NCI-H510A treated with DMSO at 0.1 percent for 48 hours (cell line): ENCODE data around the gene PTPN3.

Experiments used
- DNase-seq: peaks from one replicate; lab custom pipeline; 2025; lab: John Stamatoyannopoulos, UW

PTPN3 gene

DNA sequence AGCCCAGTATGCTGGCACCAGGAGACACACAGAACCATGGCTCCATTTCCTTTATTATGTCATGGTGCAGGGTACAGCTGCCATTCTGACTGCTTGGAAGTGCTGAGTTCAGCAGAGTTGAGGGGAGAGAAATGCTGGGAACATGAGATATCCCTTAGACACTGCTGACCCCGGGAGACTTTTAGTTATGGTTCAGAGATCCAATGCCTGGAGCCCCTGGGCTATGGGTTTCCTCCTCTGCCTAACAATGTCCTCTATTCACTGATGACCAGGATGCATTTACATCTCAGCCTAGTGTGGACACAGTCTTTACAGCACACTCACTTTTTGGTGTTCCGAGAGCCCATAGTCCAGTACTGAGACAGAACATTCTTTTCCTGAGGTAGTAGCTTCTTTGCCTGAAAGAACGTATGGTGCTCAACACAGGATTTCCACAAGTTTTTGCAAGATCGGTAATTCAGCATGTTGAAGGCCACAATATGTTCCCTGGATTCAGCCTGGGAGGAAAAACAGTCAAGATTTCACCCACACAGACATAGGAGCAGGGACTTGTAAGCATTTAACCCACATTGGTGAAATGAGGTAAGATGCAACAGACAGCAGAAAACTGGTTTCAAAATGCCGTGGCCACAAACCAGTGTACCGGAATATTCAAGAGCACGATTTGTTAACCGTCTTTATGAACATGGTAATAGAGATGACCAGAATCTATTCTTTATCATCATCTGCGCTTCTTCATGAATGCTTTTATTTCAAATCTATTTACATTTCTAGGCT, 71.3 kb downstream of the PTPN3 start:
- DNase-seq, result no peak

DNA sequence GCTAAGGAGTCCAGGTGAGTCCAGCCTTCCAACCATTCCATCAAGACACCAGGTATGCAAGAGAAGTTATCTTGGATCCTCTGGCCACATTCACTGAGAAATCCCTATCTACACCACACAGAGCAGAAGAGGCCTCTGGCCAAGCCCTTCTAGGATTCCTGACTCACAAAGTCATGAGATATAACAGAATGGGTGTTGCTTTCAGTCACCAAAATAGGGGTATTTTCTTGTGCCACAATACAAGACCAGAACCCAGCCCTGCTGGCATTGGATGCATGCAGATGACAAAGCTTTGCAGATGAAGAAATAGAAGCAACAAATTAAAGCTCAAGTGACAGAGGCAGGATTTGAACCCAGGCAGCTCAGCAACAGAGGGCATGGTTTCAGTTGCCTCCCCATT, 73.5 kb downstream of the PTPN3 start:
- DNase-seq, result no peak

DNA sequence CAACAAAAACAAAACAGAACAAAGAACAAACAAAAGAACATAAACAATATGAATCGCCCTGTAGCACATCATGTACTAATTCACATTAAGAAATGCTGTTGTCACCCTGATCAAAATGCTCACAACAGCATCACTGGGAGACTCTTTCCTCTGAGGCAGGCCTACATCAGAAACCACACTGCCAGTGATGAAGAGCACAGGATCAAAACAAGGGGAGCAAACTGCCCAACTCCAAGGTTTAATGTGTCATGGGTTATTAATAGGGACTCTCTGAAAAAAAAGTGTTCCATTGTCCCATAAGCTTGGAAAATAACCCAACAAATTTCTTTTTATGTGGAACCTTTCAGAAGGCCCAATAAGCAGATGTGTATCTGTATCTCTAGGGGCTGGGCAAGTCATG, 74.2 kb downstream of the PTPN3 start:
- no peak for DNase-seq

DNA sequence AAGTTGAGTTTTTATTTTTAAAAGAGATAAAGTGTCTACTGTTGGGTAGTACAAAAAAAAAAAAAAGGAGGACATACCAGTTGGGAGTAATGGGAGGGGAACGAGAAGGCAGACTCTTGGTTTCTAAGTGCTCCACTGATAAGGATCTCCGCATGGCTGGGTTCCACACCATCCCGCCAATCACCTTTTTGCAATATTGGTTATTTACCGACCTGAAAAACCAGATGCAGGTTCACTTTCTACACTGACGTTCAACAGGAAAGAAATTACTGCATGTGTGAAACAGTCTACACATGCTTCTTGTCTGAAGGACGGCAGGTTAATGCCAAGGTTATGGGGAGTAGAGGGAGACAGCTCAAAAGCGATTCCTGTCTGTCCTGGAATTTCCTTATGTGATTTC, 75.5 kb downstream of the PTPN3 start:
- no peak for DNase-seq

DNA sequence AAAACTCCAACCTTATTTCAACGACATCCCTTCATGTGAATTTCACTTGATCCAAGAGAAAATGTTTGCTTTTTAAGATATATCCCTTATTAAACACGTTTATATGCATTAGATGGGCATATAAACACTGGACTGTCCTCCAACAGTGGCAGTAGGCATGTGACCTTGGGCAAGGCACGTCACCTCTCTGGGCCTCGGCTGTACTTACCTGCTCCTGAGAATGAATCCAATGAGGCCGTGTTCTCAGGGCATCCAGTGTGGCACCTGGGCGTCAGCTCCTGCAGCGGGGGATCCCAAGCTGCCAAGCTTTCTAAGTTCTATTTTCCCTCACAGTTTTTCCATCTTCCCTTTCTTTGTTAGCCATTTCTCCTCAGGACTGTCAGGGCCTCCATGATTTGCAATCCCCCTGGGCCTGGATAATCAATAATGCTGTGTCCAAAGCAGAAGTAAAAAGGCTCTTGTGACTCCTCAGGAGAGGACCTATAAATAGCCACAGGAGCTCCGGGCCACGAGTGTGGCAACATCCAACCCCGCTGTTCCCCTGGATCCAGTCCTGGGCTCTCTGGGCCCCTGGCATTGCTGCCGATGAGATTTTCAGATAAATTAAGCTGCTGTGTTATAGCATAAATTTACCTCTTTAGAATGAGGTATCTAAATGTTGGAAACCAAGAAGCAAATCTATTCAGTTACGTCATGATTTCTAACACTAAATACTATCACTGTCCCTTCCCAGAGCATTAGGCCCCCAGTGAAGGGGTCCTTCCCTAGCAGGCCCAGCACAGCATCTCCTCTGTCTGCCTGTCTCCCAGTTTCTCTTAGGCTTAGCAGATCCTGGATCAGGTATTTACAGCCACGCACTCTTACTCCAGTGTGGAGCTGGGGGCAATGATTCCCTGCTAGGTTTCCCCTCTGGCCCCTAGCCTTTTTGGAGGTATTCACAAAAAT, 76.8 kb downstream of the PTPN3 start:
- no peak for DNase-seq

DNA sequence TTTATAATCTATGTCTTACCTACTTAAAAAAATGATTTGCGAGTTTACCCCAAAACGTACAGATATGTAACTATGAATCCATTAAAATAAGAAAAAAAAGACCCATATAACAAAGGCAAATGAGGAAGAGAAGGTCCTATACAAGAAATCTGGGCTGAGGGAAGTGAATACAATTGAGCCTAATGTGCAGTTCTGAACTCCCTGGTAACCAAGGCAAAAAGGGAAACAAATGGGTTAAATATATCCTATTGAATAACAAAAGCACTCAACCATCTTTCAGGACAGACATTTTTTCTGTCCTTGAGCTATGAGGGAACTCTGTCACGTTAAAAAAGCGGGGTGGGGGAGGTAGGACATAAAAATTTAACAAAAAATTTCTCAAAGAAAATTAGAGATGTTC, 78.6 kb downstream of the PTPN3 start:
- no peak for DNase-seq

DNA sequence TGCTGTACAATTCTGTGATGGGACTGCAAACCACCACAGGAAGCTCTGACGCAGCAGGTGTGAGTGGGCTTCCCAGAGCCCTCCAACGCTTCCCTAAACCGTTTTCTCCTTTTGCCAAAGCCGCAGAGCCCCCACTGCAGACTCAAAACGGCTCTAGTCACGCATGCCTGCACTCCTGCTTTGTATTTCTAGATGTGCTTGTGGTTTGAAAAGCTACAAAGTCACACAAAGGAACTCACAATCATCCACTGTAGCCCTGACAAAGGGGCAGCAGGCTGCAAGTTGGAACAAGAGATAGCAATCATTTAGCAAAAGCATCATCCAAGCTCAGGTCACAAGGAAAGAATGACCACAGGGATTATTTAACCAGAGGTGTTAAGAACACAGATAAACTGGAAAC, 79.3 kb downstream of the PTPN3 start:
- no peak for DNase-seq

DNA sequence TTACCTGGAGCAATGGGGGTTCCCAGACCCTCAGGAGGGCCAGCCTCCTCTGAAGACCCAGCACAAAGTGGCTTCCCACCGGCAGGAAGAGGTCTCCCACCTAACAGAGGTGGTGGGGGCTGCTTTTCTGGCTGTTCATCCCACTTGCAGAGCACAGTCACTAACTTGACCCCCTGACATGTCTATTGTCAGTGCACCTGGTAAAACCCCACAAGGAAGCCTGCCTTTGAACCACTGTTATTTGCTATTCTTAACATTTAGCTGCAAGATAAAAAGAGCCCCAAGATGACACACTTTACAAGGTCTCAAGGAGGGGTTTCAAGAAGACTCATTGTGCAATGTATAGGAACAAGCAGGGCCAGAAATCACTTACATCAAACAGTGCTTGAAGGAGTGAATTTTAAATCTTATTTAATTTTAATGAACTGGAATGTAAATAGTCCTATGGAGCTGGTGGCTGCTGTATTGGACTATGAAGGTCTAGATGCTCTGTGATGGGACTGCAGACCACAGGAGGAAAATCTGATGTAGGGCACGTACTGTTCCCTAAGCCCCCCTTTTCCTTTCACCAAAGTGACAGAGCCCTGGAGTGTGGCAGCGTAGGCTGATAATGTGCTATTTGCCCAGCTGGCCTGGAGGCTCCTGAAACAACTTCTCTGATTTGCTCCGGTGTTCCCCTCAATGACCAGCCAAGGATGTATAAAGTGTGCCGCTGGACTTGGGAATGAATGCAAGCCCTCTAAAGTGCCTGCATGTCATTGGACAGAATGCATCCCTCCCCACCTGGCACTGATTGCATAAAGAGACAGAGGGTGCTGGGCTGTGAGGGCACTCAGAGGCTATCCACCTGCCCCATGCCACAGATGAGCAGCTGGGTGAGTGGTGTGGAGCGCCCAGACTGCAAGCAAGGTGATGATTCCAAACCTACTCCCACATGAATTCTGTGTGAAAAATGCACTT, 80.2 kb downstream of the PTPN3 start:
- DNase-seq, result peak; percentile 12

DNA sequence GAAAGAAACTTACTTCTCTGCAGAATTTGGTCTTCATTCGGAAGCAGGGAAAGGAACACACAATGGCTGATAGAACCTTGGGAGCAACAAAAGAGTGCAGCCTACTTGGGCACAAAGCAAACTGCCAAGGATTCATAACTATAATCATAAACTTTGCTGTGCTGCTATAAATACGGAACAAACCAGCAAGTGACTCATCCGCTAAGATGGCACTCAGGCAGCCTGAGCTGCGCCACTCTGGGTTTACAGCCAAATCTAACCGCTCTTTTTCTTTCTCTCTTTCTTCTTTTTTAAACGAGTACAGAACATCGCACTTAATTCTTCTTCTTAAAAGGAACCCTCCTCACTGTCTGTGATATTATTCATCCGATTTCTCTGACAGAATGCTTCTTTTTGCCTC, 81.1 kb downstream of the PTPN3 start:
- no peak for DNase-seq

DNA sequence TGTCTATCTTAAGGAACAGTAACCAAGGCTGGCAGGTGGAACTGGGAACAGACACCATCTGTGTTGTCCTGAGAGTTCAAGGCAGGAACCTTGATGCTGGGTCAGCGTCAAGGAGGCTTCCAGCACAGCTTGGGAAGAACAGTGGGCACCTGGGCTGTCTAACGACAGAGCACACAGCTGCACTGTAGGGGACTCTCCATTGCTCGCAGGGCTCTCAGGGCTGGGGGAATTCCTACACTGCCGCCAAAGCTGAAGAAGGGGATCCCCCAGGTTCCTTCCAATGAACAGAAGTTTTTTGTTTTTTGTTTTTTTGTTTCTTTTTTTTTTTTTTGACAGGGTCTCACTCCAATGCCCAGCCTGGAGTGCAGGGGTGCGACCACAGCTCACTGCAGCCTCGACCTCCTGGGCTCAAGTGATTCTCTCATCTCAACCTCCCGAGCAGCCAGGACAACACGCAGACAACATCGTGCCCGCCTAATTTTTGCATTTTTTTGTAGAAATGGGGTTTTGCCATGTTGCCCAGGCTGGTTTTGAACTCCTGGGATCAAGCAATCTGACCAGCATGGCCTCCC, 81.9 kb downstream of the PTPN3 start:
- no peak for DNase-seq

DNA sequence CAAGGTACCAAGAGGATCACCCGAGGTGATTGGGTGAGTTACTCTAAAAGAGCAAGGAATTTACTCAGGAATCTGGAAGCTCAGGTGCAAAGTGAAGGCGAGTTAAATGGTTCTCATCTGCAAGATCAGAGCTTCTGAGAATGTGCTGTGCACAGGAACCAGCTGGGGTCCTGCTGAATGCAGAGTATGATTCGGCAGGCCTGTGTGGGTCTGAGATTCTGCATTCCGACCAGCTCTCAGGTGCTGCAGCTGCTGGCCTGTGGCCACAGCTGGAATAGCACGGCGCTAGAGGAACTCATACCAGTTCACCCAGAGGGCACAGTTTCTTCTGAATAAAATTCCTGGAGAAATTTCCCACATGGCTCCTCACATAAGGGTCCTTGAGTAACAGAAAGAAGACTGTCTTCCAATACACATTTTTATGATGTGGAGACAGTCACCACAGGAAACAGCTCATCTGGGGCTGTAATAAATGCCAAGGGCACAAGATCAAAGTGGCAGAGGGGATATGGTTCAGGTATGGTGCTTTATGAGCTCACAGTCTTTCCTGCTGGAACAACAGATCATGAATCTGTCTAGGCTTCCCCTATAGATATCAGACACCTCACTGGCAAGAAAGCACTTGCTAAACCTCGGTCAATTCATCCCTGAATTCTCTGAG, 83.9 kb downstream of the PTPN3 start:
- no peak for DNase-seq

DNA sequence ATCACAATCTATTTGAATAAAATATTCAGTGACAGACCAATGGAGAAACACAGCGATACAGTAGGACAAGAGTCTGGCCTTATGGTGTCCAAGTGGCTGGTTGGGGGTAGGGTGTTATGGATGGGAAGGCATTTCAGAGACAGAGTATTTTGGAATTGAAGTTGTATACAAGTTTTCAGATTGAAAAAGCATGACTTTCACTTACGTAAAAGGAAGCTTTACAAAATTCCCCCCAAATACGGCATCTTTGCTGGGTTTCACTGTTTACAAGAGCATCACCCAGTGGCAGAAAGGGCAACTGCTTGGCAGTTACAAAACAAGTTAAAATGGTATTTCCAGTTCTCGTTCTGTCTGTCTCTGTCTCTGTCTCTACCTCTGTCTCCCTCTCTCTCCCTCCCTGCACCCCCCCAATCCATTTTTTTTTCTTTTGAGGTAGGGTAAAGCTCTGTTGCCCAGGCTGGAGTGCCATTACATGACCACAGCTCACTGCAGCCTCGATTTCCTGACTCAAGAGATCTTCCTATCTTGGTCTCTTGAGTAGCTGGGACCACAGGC, 86.2 kb downstream of the PTPN3 start:
- DNase-seq, result no peak

DNA sequence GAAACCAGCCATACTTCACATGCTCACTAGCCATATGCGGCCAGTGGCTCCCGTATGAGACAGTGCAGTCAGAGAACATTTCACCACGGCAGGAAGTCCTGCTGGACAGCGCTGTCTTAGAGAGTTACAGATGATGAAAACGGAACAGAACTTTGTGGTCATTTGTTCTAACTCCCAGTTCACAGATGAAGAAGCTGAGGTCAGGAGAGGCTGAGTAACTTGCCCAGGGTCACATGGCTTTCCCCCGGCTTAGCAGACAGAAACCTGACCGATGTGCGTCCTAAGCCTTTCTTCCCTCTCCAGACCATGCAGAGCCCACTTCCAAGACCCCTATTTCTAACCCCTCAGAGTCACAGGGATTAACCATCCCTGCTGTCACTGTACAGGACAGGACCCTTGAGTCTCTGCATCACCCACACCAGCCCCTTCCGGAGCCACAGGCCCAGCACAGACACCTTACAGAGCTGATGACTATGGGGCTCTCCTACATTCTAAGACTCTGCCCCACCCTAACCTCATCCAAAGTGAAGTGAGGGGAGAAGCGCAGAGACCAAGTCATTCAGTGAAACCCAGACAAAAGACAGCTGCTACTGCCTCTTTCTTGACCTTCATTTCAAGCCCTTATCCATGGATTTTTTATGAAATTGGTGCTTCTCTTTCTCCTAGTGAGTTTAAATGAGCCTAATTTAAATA, 86.9 kb downstream of the PTPN3 start:
- DNase-seq, result no peak

DNA sequence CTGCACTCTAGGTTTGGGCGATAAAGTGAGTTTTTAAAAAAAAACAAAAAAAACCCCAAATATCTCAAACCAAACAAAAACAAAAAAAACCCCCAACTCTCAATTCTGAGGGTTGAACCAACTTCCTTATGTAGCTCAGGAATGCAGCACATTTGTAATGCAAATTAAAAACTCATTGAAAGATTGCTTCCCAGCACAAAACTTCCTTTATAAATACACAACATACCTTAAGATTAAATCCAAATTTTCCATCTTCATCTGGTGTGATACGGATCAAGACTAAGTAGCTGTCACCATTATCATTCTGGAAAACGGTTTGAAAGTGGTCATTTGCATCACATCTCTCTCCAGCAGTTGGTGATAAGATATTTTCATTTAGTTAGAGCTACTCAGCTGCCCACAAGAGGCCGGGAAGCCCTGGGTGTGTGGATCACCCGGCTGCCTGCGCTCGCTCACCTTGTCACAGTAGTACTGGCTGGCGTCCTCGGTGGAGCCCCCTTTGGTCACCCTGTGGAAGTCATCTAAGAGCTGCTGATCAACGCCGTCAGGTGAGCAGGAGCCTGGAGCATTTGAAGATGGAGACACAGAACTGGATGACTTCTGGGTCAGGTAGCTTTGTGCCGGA, 88.2 kb downstream of the PTPN3 start:
- no peak for DNase-seq

DNA sequence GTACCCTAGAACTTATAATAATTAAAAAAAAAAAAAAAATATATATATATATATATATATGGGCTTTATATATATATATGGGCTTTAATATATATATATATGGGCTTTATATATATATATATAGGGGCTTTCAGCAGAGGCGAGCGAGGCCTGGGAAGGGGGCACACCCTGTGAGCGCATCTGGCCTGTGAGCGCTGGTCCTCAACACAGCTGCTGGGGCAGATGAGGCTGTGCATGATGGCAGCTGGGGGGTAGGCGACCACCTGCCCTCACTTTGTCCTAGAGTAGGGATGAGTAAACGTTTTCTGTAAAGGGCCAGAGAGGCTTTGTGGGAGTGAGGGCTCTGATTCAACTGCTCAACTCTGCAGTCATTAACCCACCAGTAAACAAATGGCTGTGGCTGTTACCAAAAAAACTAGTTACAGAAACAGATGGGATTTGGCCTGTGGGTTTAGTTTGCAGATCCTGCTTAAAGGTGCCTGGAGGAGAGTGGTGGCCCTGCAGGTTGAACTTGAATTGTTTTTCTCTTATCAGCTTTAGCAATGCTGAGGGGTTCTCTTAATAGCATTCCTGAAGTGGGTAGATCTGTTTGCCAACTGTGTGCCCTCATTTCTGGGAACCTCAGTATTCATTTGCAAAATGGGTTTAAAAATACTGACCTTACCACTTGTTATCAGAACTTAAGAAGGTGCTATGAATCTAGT, 89.2 kb downstream of the PTPN3 start:
- DNase-seq, result no peak

DNA sequence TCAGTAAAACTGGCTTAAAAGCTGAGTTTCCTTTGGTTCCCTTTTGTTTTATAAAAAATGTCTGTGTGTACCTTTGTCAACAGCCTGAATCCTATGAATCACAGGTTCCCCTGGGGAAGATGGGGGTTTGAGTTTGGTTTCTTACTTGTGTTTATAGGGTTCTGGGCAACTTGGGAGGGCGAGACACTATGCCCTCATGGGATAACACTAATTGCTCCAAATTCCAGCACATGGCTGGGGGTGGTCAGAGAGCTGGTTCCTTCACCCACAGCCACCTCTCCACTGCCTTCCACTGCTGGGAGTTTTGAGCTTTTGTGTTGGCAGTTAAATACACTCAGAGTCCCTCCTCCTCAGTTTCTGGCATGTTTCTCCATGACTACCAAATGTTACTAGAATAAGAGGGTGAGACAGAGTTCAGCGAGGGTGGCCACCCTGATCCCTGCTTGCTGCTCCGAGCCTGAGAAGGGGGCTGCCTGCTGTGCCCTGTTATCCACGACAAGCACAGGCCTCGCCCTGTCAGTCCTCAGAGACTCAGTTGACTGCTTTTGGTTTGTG, 94.3 kb downstream of the PTPN3 start:
- DNase-seq, result no peak

DNA sequence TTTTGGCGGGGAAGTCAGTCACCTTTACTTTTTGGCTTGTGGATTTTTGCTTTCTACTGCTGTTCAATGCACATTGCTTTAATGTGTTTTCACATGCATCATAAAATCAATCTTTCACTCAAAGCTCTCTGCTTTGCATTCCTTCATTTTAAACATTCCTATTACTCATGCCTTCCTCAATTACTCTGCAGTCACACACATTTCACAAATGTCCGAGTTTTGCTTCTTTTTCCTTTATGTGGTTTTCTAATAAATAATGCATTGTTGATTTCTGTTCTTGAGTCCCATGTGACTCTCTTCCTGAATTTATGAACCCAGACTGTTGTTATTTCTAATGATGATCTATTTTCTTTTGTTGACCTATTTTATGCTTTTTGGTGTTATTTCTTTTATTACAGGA, 95.0 kb downstream of the PTPN3 start:
- no peak for DNase-seq

DNA sequence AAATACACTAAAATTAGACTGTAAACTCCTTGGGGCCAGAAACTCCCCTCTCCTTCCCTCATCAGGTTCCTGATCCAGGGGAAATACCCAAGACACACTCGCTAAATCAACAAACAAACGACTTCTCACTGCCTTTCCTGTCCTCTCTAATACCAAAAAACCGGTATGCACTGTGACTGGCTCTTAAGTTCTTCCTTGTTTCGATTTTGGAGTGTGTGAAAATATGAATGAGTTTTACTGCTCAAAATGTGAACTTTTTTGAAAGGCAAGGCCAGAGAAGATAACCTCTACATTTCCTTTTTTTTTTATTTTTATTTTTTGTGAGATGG, 96.2 kb downstream of the PTPN3 start:
- DNase-seq, result no peak
